OCI-LY7 (cell line): ENCODE measurements around the gene ARHGEF4. TPM values are rescaled to one million over a fixed set of nuclear protein-coding genes. Genes with fewer than 3 reads are reported as not detected.

Source experiments
- BruUV-seq: library from RNA; stranded (reverse); fragments of 400-500 nt; replicated peaks from 2 replicates; lab custom pipeline; 2021; lab: Mats Ljungman, UMichigan
- CTCF ChIA-PET: fragments of 300-600 bp; sonication (Branson Sonifier 250); formaldehyde crosslinking; loops from one replicate; lab custom pipeline; 2022; ENCODE audit warnings: antibody characterized with exemption; ENCODE audit not compliant: unreplicated experiment; lab: Charles Lee
- POLR2A ChIA-PET: fragments of 300-600 bp; sonication (Branson Sonifier 250); formaldehyde crosslinking; loops from one replicate; lab custom pipeline; 2022; ENCODE audit warnings: antibody characterized with exemption; lab: Charles Lee
- DNase-seq: peaks from one replicate; pipeline ENCODE4 v3.0.0-alpha.2; 2015; ENCODE audit warnings: low spot score
- H2AFZ ChIP-seq: fragments of 200-600 bp; sonication (generic), shearing (Covaris generic); 2 replicates; pipeline ENCODE4 v1.6.1; 2014; ENCODE audit warnings: mild to moderate bottlenecking, antibody characterized with exemption, low read length, moderate library complexity
- H3K27ac ChIP-seq: fragments of 200-600 bp; sonication (generic); 2 replicates; pipeline ENCODE4 v1.5.1; 2014; ENCODE audit warnings: mixed run types, low read depth, mild to moderate bottlenecking, moderate library complexity, low read length, inconsistent platforms; ENCODE audit not compliant: poor library complexity, severe bottlenecking
- H3K36me3 ChIP-seq: fragments of 200-600 bp; sonication (generic); 2 replicates; pipeline ENCODE4 v1.6.1; 2014; ENCODE audit warnings: mild to moderate bottlenecking, antibody characterized with exemption, low read length, moderate library complexity, mixed read lengths; ENCODE audit not compliant: insufficient read depth
- H3K4me1 ChIP-seq: fragments of 200-600 bp; sonication (generic); 2 replicates; pipeline ENCODE4 v1.5.1; 2014; ENCODE audit warnings: mild to moderate bottlenecking, low read length; ENCODE audit not compliant: insufficient read depth, poor library complexity, severe bottlenecking
- H3K4me2 ChIP-seq: fragments of 200-600 bp; sonication (generic); 2 replicates; pipeline ENCODE4 v1.6.1; 2014; ENCODE audit warnings: mild to moderate bottlenecking, low read length
- H3K4me3 ChIP-seq: fragments of 200-600 bp; sonication (generic); 2 replicates; pipeline ENCODE4 v1.5.1; 2014; ENCODE audit warnings: mild to moderate bottlenecking, low read depth, low read length; ENCODE audit not compliant: poor library complexity, severe bottlenecking
- H3K79me2 ChIP-seq: fragments of 200-600 bp; sonication (generic); 2 replicates; pipeline ENCODE4 v1.6.1; 2016; ENCODE audit warnings: low read depth, mild to moderate bottlenecking, low read length, moderate library complexity, mixed read lengths; ENCODE audit not compliant: insufficient read depth
- H3K9me2 ChIP-seq: fragments of 200-600 bp; sonication (generic); 2 replicates; pipeline ENCODE4 v1.6.1; 2016; ENCODE audit warnings: mild to moderate bottlenecking, low read length, mixed read lengths; ENCODE audit not compliant: insufficient read depth
- H3K9me3 ChIP-seq: fragments of 200-600 bp; sonication (generic); 2 replicates; pipeline ENCODE4 v1.6.1; 2014; ENCODE audit warnings: mild to moderate bottlenecking, mixed run types, low read length, mixed read lengths
- H4K20me1 ChIP-seq: fragments of 200-600 bp; sonication (generic); 2 replicates; pipeline ENCODE4 v1.6.1; 2014; ENCODE audit warnings: mild to moderate bottlenecking, antibody characterized with exemption, low read length, moderate library complexity, mixed read lengths; ENCODE audit not compliant: insufficient read depth
- CTCF ChIP-seq: fragments of 200-600 bp; sonication (generic); conservative IDR thresholded peaks from 2 replicates; pipeline ENCODE4 v1.5.1; 2014; ENCODE audit warnings: mild to moderate bottlenecking, antibody characterized with exemption, low read length, moderate library complexity, mixed read lengths
- EZH2phosphoT487 ChIP-seq: fragments of 200-600 bp; sonication (generic); IDR thresholded peaks from 2 replicates; pipeline ENCODE4 v1.6.1; 2018; ENCODE audit warnings: low read depth, borderline replicate concordance, mild to moderate bottlenecking, mixed run types, antibody characterized with exemption, low read length, moderate library complexity, mixed read lengths
- intact Hi-C: fragments of 100-400 bp; cut with micrococcal nuclease; formaldehyde crosslinking; loops from one replicate; pipeline ENCODE4 v1.10.0; 2022; ENCODE audit not compliant: unreplicated experiment
- total RNA-seq, 2 experiments: library from RNA; depleted of rRNA in 1 of 2; stranded (reverse); fragments of >200 nt in 1 of 2; shearing (Covaris generic) in 1 of 2; gene quantifications; 2 replicates each; pipeline ENCODE4 v1.2.3, GENCODE V29; 2014 to 2022

ARHGEF4 gene
- total RNA-seq, 2 experiments from 2014 or later: 1.1 to 1.7 TPM

GRCh38 chr2:131035826-131036231 is 199.1 kb downstream of the ARHGEF4 start:
- DNase-seq: no peak
- H3K9me2 ChIP-seq: no peaks in the 10 kb centered on the region
- no peak overlapping the region for H3K27ac ChIP-seq
- no peak overlapping the region for H3K4me2 ChIP-seq
- no TSS peak for BruUV-seq
- H3K79me2 ChIP-seq: no peaks in the 10 kb centered on the region
- H3K36me3 ChIP-seq: no peaks in the 10 kb centered on the region
- H2AFZ ChIP-seq: no peak overlapping the region
- no peak for TF ChIP-seq EZH2phosphoT487
- no peak for TF ChIP-seq CTCF
- ChIA-PET POLR2A (no interaction called here), CTCF (interaction anchor here (0.5 kb wide), 1 partner anchor 8 kb away, joined by 3 read pairs; no protein-coding TSS in a partner anchor)
- intact Hi-C loops: no loop called here
- H3K9me3 ChIP-seq: no peaks in the 10 kb centered on the region
- no peak overlapping the region for H3K4me3 ChIP-seq
- H3K4me1 ChIP-seq: no peaks in the 10 kb centered on the region
- no peaks in the 10 kb centered on the region for H4K20me1 ChIP-seq

GRCh38 chr2:131036269-131036668 is 199.6 kb downstream of the ARHGEF4 start:
- no peak overlapping the region for H3K27ac ChIP-seq
- BruUV-seq: no TSS peak
- no peak overlapping the region for H2AFZ ChIP-seq
- intact Hi-C loops: no loop called here
- no peak overlapping the region for H3K4me3 ChIP-seq
- H3K36me3 ChIP-seq: no peaks in the 10 kb centered on the region
- DNase-seq: no peak
- no peak for TF ChIP-seq EZH2phosphoT487
- no peak for TF ChIP-seq CTCF
- no peaks in the 10 kb centered on the region for H4K20me1 ChIP-seq
- no peaks in the 10 kb centered on the region for H3K79me2 ChIP-seq
- POLR2A ChIA-PET: no interaction called here
- no peaks in the 10 kb centered on the region for H3K9me2 ChIP-seq
- H3K4me2 ChIP-seq: no peak overlapping the region
- CTCF ChIA-PET: no interaction called here
- no peaks in the 10 kb centered on the region for H3K9me3 ChIP-seq
- no peaks in the 10 kb centered on the region for H3K4me1 ChIP-seq

- POLR2A ChIA-PET: no interaction called here
- H3K79me2 ChIP-seq: no peaks in the 10 kb centered on the region
- CTCF ChIA-PET: no interaction called here
- TF ChIP-seq EZH2phosphoT487: no peak
- TF ChIP-seq CTCF: no peak
- H2AFZ ChIP-seq: no peak overlapping the region
- H3K36me3 ChIP-seq: no peaks in the 10 kb centered on the region
- intact Hi-C loops: no loop called here
- no peak overlapping the region for H3K4me3 ChIP-seq
- DNase-seq: no peak
- no peaks in the 10 kb centered on the region for H3K4me1 ChIP-seq
- no peaks in the 10 kb centered on the region for H4K20me1 ChIP-seq
- H3K9me3 ChIP-seq: no peaks in the 10 kb centered on the region
- H3K4me2 ChIP-seq: no peak overlapping the region
- no peak overlapping the region for H3K27ac ChIP-seq
- no peaks in the 10 kb centered on the region for H3K9me2 ChIP-seq
- BruUV-seq: no TSS peak
These were observed 200.1 kb downstream of the ARHGEF4 start for GRCh38 chr2:131036696-131037397.
